ENCODE measurements around the gene ARFRP1.

Gene ARFRP1

GRCh38 chr20:63690003-63690897 is 17.5 kb downstream of the ARFRP1 start:
- no peak for DNase-seq

- DNase-seq: no peak
Measured at GRCh38 chr20:63689046-63690002, 18.5 kb downstream of the ARFRP1 start.

GRCh38 chr20:63688228-63689045 is 19.3 kb downstream of the ARFRP1 start:
- DNase-seq: no peak

GRCh38 chr20:63687419-63688178 is 20.2 kb downstream of the ARFRP1 start:
- no peak for DNase-seq

- DNase-seq: no peak
Measured at GRCh38 chr20:63686492-63687321, 21.1 kb downstream of the ARFRP1 start.

- DNase-seq: no peak
Measured at GRCh38 chr20:63686094-63686491, 21.7 kb downstream of the ARFRP1 start.

GRCh38 chr20:63685269-63686026 is 22.3 kb downstream of the ARFRP1 start:
- DNase-seq: no peak

GRCh38 chr20:63682384-63683139 is 25.2 kb downstream of the ARFRP1 start:
- no peak for DNase-seq

- no peak for DNase-seq
Measured at GRCh38 chr20:63681609-63682142, 26.1 kb downstream of the ARFRP1 start.

GRCh38 chr20:63680857-63681608 is 26.7 kb downstream of the ARFRP1 start:
- no peak for DNase-seq

- no peak for DNase-seq
Measured at GRCh38 chr20:63680427-63680826, 27.3 kb downstream of the ARFRP1 start.

- no peak for DNase-seq
Measured at GRCh38 chr20:63679799-63680305, 27.9 kb downstream of the ARFRP1 start.

- no peak for DNase-seq
Measured at GRCh38 chr20:63678667-63679465, 28.9 kb downstream of the ARFRP1 start.

GRCh38 chr20:63678071-63678470 is 29.7 kb downstream of the ARFRP1 start:
- no peak for DNase-seq

GRCh38 chr20:63675681-63676368 is 32.0 kb downstream of the ARFRP1 start:
- DNase-seq: no peak

GRCh38 chr20:63673951-63674350 is 33.8 kb downstream of the ARFRP1 start:
- DNase-seq: no peak

- DNase-seq: no peak
Measured at GRCh38 chr20:63672666-63673065, 35.1 kb downstream of the ARFRP1 start.
